ENCODE measurements around the gene MOB3B. TPM values are rescaled to one million over a fixed set of nuclear protein-coding genes. Genes with fewer than 3 reads are reported as not detected.

Gene MOB3B
- total RNA-seq, 1 experiment from 2014 or later: 2.6 TPM

- peaks cover under 1% of the 10 kb centered on the region for H3F3A ChIP-seq (ENCODE audit: low read length, unreplicated experiment)
- no peak overlapping the region for H3K4me2 ChIP-seq (ENCODE audit: low read length)
- POLR2A ChIA-PET (ENCODE audit: unreplicated experiment): no interaction called here
- no peak for DNase-seq
- no peak overlapping the region for H2AFZ ChIP-seq (ENCODE audit: low read length)
- no peaks in the 10 kb centered on the region for H3K79me2 ChIP-seq (ENCODE audit: low read length)
- no peak overlapping the region for H3K4me3 ChIP-seq (ENCODE audit: low read length)
- H3K9me3 ChIP-seq (ENCODE audit: low read length): no peaks in the 10 kb centered on the region
- H3K27ac ChIP-seq (ENCODE audit: low read length): no peak overlapping the region
- H3K4me1 ChIP-seq (ENCODE audit: insufficient read depth, low read length): peaks cover 13% of the 10 kb centered on the region
- no TSS peak for BruUV-seq (replicated peaks)
- no peak overlapping the region for H3K9ac ChIP-seq (ENCODE audit: low read length)
- intact Hi-C loops (cut with micrococcal nuclease): no loop called here
- H4K20me1 ChIP-seq (ENCODE audit: low read length): no peaks in the 10 kb centered on the region
- no peak for ATAC-seq
- TF ChIP-seq EZH2 (IDR thresholded peaks at IDR 0.05; ENCODE audit: low read length, unreplicated experiment): no peak
- no peak for TF ChIP-seq EZH2phosphoT487 (IDR thresholded peaks at IDR 0.05; ENCODE audit: borderline replicate concordance, low read length)
- TF ChIP-seq CTCF (conservative IDR thresholded peaks at IDR 0.05; ENCODE audit: low read depth, low read length): no peak
- CTCF ChIA-PET: no interaction called here
- no peaks in the 10 kb centered on the region for H3K36me3 ChIP-seq (ENCODE audit: low read depth, low read length)
- no peaks in the 10 kb centered on the region for H3K27me3 ChIP-seq (ENCODE audit: low read length)
- H3K9me2 ChIP-seq (replicated peaks; ENCODE audit: low read length): no peaks in the 10 kb centered on the region
Measured at GRCh38 chr9:27534658-27535209, 5.1 kb upstream of the MOB3B start.

GRCh38 chr9:27534131-27534530 lies 4.5 kb upstream of the MOB3B start:
- H3K9me2 ChIP-seq (replicated peaks; ENCODE audit: low read length): no peaks in the 10 kb centered on the region
- no peak for ATAC-seq
- no peaks in the 10 kb centered on the region for H4K20me1 ChIP-seq (ENCODE audit: low read length)
- no peaks in the 10 kb centered on the region for H3K36me3 ChIP-seq (ENCODE audit: low read depth, low read length)
- BruUV-seq (replicated peaks): no TSS peak
- no peak overlapping the region for H3K4me3 ChIP-seq (ENCODE audit: low read length)
- H3K79me2 ChIP-seq (ENCODE audit: low read length): no peaks in the 10 kb centered on the region
- POLR2A ChIA-PET (ENCODE audit: unreplicated experiment): no interaction called here
- no peak overlapping the region for H2AFZ ChIP-seq (ENCODE audit: low read length)
- intact Hi-C loops (cut with micrococcal nuclease): no loop called here
- no peak overlapping the region for H3K9ac ChIP-seq (ENCODE audit: low read length)
- H3K4me2 ChIP-seq (ENCODE audit: low read length): no peak overlapping the region
- H3F3A ChIP-seq (ENCODE audit: low read length, unreplicated experiment): no peaks in the 10 kb centered on the region
- no peaks in the 10 kb centered on the region for H3K9me3 ChIP-seq (ENCODE audit: low read length)
- DNase-seq: no peak
- no peak overlapping the region for H3K27ac ChIP-seq (ENCODE audit: low read length)
- TF ChIP-seq CTCF (conservative IDR thresholded peaks at IDR 0.05; ENCODE audit: low read depth, low read length) (no peak), EZH2 (IDR thresholded peaks at IDR 0.05; ENCODE audit: low read length, unreplicated experiment) (no peak), EZH2phosphoT487 (IDR thresholded peaks at IDR 0.05; ENCODE audit: borderline replicate concordance, low read length) (no peak)
- CTCF ChIA-PET: no interaction called here
- peaks cover 7% of the 10 kb centered on the region; the same call in 1 of the 2 replicates for H3K4me1 ChIP-seq (ENCODE audit: insufficient read depth, low read length)
- H3K27me3 ChIP-seq (ENCODE audit: low read length): no peaks in the 10 kb centered on the region

- TF ChIP-seq EZH2 (IDR thresholded peaks at IDR 0.05; ENCODE audit: low read length, unreplicated experiment) (no peak), CTCF (conservative IDR thresholded peaks at IDR 0.05; ENCODE audit: low read depth, low read length) (no peak), EZH2phosphoT487 (IDR thresholded peaks at IDR 0.05; ENCODE audit: borderline replicate concordance, low read length) (no peak)
- H4K20me1 ChIP-seq (ENCODE audit: low read length): no peaks in the 10 kb centered on the region
- no peaks in the 10 kb centered on the region for H3K79me2 ChIP-seq (ENCODE audit: low read length)
- no peak overlapping the region for H3K4me3 ChIP-seq (ENCODE audit: low read length)
- ChIA-PET CTCF (no interaction called here), POLR2A (ENCODE audit: unreplicated experiment) (interaction anchor here (0.7 kb wide), 1 partner anchor 223 kb away, joined by 4 read pairs; no protein-coding TSS in a partner anchor)
- intact Hi-C loops (cut with micrococcal nuclease): no loop called here
- ATAC-seq (no peak), DNase-seq (no peak)
- no peaks in the 10 kb centered on the region for H3K27me3 ChIP-seq (ENCODE audit: low read length)
- no peaks in the 10 kb centered on the region for H3K9me3 ChIP-seq (ENCODE audit: low read length)
- H3K36me3 ChIP-seq (ENCODE audit: low read depth, low read length): no peaks in the 10 kb centered on the region
- no peak overlapping the region for H3K27ac ChIP-seq (ENCODE audit: low read length)
- no peak overlapping the region for H2AFZ ChIP-seq (ENCODE audit: low read length)
- no peak overlapping the region for H3K9ac ChIP-seq (ENCODE audit: low read length)
- H3K4me1 ChIP-seq (ENCODE audit: insufficient read depth, low read length): no peaks in the 10 kb centered on the region
- no peaks in the 10 kb centered on the region for H3K9me2 ChIP-seq (replicated peaks; ENCODE audit: low read length)
- no peaks in the 10 kb centered on the region for H3F3A ChIP-seq (ENCODE audit: low read length, unreplicated experiment)
- BruUV-seq (replicated peaks): no TSS peak
- no peak overlapping the region for H3K4me2 ChIP-seq (ENCODE audit: low read length)
Measured at GRCh38 chr9:27533311-27533710, 3.7 kb upstream of the MOB3B start.

Measured in PC-3 (cell line).